PFSK-1 (cell line): ENCODE results near the gene GOLIM4.

Source experiments
- FOXP2 ChIP-seq: optimal IDR thresholded peaks from 2 replicates; pipeline ENCODE3; 2011; ENCODE audit warnings: borderline replicate concordance, control low read depth, inconsistent platforms; ENCODE audit not compliant: insufficient read depth; ENCODE audit errors: extremely low read length, extremely low read depth
- POLR2AphosphoS5 ChIP-seq: IDR thresholded peaks from 2 replicates; pipeline ENCODE4 v1.6.1; 2012; ENCODE audit warnings: low read depth, mild to moderate bottlenecking, control low read depth, low read length, moderate library complexity
- SIN3A ChIP-seq: IDR thresholded peaks from 2 replicates; pipeline ENCODE4 v1.6.1; 2012; ENCODE audit warnings: mild to moderate bottlenecking, low read length, moderate library complexity, borderline replicate concordance; ENCODE audit not compliant: insufficient read depth
- TAF1 ChIP-seq: IDR thresholded peaks from 2 replicates; pipeline ENCODE4 v1.6.1; 2012; ENCODE audit warnings: low read length, control low read depth, borderline replicate concordance; ENCODE audit not compliant: insufficient read depth
- TF ChIP-seq, protein P1 (sequence below), 2 experiments: IDR thresholded peaks; 2 replicates each; pipeline versions ENCODE4 v1.6.1 to v1.8.0; 2011 to 2012; ENCODE audit warnings: low read depth in 2 of 2, low read length in 2 of 2, control low read depth in 1 of 2, inconsistent platforms in 1 of 2, mild to moderate bottlenecking in 1 of 2, moderate library complexity in 1 of 2; ENCODE audit not compliant: insufficient read depth in 1 of 2

Gene GOLIM4

DNA sequence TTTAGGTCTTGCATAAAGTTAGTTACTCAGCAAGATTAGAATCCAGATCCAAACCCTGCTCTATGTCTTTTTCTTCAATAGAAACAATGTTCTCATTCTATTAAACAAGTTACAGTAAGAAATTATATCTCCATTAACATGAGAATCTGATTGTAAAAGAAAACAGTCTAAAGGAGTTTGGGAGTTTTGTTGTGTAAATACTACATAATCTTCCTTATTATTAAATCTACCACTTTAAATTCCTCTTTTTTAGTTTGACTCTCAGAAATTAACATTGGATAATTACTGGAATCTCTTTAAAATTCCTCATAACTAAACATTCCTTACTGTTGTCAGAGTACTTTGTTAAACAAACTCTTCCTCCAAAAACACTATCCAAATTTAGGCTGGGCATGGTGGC, 1.7 kb upstream of the GOLIM4 start:
- no peak for TF ChIP-seq TAF1
- TF ChIP-seq, protein P1, sequence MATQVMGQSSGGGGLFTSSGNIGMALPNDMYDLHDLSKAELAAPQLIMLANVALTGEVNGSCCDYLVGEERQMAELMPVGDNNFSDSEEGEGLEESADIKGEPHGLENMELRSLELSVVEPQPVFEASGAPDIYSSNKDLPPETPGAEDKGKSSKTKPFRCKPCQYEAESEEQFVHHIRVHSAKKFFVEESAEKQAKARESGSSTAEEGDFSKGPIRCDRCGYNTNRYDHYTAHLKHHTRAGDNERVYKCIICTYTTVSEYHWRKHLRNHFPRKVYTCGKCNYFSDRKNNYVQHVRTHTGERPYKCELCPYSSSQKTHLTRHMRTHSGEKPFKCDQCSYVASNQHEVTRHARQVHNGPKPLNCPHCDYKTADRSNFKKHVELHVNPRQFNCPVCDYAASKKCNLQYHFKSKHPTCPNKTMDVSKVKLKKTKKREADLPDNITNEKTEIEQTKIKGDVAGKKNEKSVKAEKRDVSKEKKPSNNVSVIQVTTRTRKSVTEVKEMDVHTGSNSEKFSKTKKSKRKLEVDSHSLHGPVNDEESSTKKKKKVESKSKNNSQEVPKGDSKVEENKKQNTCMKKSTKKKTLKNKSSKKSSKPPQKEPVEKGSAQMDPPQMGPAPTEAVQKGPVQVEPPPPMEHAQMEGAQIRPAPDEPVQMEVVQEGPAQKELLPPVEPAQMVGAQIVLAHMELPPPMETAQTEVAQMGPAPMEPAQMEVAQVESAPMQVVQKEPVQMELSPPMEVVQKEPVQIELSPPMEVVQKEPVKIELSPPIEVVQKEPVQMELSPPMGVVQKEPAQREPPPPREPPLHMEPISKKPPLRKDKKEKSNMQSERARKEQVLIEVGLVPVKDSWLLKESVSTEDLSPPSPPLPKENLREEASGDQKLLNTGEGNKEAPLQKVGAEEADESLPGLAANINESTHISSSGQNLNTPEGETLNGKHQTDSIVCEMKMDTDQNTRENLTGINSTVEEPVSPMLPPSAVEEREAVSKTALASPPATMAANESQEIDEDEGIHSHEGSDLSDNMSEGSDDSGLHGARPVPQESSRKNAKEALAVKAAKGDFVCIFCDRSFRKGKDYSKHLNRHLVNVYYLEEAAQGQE (IDR thresholded peaks at IDR 0.05; ENCODE audit: insufficient read depth in 1 of 2, low read depth in 2 of 2, low read length in 2 of 2), result no peak
- no peak for TF ChIP-seq FOXP2
- TF ChIP-seq POLR2AphosphoS5, result no peak
- TF ChIP-seq SIN3A, result no peak

DNA sequence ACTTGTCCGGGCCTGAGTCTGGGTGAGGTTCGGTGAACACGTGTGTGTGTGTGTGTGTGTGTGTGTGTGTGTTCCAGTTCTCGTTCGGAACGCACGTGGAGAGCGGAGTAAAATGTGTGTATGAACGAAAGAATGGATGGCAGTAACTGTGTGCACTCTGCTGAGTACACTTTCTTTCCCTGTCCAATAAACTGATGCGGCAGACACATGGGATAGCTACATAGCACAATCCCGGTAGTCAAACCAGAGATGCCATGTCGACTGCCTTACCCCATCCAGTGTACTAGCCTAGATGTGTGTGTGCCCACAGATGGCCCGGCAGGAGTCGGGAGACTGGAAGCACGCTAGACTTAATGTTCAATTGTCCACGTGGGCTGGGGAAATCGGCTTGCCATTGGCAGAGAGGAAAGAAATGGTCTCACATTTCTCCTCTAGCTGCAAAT, 507 bp upstream of the GOLIM4 start:
- TF ChIP-seq FOXP2 (no peak), POLR2AphosphoS5 (peak; percentile 36; the same call in 1 of the 2 replicates), TAF1 (no peak), SIN3A (no peak; the same call in 1 of the 2 replicates)
- TF ChIP-seq, protein P1 (IDR thresholded peaks at IDR 0.05; ENCODE audit: insufficient read depth in 1 of 2, low read depth in 2 of 2, low read length in 2 of 2), result no peak; a peak in 1 of 4 replicates

DNA sequence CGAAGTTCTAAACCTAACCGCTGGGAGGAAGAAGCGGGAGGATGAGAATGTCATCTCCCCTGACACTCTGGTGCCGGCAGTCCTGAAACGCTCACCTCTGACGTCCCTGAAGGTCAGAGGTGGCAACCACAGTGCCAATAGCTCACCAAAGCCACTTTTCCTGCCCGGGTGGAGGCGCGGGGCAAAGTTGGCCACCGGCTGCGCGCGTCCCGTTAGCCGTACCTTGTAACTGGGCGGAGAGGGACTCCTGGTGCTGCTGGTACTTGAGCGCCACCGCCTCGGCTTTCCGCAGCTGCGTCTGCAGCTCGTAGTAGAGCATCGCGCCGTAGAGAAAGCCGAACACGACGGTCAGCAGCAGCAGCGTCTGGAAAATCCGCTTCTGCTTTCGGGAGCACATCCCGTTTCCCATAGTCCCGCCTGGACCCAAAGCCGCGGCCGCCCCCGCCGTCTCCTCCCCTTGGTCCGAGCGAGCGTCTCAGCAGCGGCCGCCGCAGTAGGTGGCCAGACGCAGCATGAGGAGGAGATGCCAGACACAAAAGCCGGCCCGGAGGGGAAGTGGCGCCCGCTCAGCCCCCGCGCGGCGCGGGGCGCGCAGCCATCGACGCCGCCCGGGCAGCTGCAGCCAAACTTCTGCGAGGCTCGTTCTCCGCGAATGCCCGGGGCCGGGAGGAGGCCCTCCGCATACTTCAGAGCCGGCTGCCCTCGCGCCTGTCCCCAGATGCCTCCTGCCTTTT, 680 bp downstream of the GOLIM4 start:
- 0 out of 2 replicates have a peak, but pooled peaks have one; percentile 12 for TF ChIP-seq TAF1
- TF ChIP-seq FOXP2, result peak; percentile 11
- TF ChIP-seq POLR2AphosphoS5, result no peak

DNA sequence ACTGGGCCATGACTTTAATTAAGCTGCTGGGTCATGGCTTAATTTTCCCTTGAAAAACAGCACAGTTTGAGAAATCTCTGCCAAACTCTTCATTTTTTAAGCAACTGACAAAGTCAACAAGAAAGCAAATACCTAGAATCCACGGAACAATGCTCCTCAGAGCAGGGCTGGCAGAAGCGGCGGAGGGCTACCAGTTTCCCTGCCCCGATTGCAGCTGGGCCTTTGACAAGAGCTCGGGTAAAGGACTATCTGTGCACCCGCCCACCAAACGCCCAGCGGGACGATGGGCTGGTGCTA, 1.2 kb downstream of the GOLIM4 start:
- TF ChIP-seq FOXP2, result no peak
- TF ChIP-seq POLR2AphosphoS5, result no peak
- TF ChIP-seq TAF1, result no peak
- TF ChIP-seq, protein P1 (IDR thresholded peaks at IDR 0.05; ENCODE audit: insufficient read depth in 1 of 2, low read depth in 2 of 2, low read length in 2 of 2), result no peak
- no peak for TF ChIP-seq SIN3A

DNA sequence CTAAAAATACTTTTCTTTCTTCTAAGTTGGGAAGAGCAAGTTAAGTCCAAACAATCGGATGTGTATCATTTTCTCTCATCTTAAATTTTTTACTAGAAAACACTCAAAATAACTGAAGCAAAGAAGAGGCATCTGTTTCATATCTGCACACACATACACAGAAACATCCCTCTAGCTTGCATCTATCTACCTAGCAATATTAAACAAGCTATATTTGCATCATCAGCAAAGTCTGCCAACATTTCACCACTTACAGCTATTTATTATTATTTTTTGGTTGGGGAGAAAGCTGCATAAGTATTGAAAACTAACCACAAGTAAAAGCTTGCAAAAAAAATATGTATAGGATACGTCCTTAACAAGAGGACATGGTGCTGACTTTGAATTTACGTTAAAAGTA, 1.9 kb downstream of the GOLIM4 start:
- TF ChIP-seq SIN3A, result no peak
- TF ChIP-seq, protein P1 (IDR thresholded peaks at IDR 0.05; ENCODE audit: insufficient read depth in 1 of 2, low read depth in 2 of 2, low read length in 2 of 2), result no peak
- no peak for TF ChIP-seq FOXP2
- TF ChIP-seq POLR2AphosphoS5, result no peak
- no peak for TF ChIP-seq TAF1
